Measurements from ENCODE around the gene CFDP1.
A peak's percentile ranks its signal among the peaks of the same experiment; 100 is the strongest.

The CFDP1 gene

DNA sequence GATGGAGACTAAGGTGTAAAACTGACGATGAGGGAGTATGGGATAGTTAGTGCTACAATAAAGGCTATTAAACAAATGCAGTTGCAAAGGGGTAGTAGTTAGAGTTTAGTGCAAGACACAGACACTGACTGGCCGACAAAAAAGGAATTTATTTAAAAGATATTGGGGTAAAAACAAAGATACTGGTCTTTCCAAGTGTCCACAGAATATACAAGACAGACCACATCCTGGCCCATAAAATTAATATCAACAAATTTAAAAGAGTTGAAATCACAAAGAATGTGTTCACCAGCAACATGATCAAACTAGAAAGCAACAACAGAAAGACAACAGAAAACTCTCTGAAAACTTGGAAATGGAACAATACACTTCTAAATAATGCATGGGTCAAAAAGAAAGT lies 54.7 kb downstream of the CFDP1 start:
- H3K18ac ChIP-seq (ENCODE audit: low read length) = no peak overlapping the region
- H2BK5ac ChIP-seq (ENCODE audit: low read length) = no peak overlapping the region
- no CpG with 5 or more reads among the region's 2 CpGs for WGBS (ENCODE audit: extremely low coverage, insufficient coverage, low lambda C conversion rate)
- no peaks in the 10 kb centered on the region for H3K27me3 ChIP-seq (ENCODE audit: insufficient read depth, low read length, poor library complexity)
- no peak overlapping the region for H2BK15ac ChIP-seq (replicated peaks; ENCODE audit: low read depth)
- no peak overlapping the region for H3K4me2 ChIP-seq (ENCODE audit: low read length)
- no peak overlapping the region for H4K8ac ChIP-seq (ENCODE audit: low read depth, low read length)
- no peak overlapping the region for H3K4me3 ChIP-seq (ENCODE audit: low read length)
- no peaks in the 10 kb centered on the region for H3K4me1 ChIP-seq (ENCODE audit: control insufficient read depth, low read depth, low read length)
- H2AK5ac ChIP-seq (ENCODE audit: low read length) = no peak overlapping the region
- no peak overlapping the region for H3K9ac ChIP-seq (ENCODE audit: low read length)
- H3K79me1 ChIP-seq (ENCODE audit: low read length) = no peaks in the 10 kb centered on the region
- no peak overlapping the region for H3K4ac ChIP-seq (ENCODE audit: low read depth, low read length)
- H4K5ac ChIP-seq (ENCODE audit: low read length) = no peak overlapping the region
- no peak overlapping the region for H2BK120ac ChIP-seq (ENCODE audit: low read depth, low read length)
- DNase-seq = no peak
- H3K56ac ChIP-seq (ENCODE audit: low read length) = no peak overlapping the region
- no peaks in the 10 kb centered on the region for H3K36me3 ChIP-seq (ENCODE audit: control insufficient read depth, insufficient read depth, low read length)
- no peak overlapping the region for H3K27ac ChIP-seq (ENCODE audit: low read depth, low read length)
- no peaks in the 10 kb centered on the region for H3K79me2 ChIP-seq (ENCODE audit: control insufficient read depth, insufficient read depth, low read length)
- H3K23ac ChIP-seq (ENCODE audit: low read length) = no peak overlapping the region

DNA sequence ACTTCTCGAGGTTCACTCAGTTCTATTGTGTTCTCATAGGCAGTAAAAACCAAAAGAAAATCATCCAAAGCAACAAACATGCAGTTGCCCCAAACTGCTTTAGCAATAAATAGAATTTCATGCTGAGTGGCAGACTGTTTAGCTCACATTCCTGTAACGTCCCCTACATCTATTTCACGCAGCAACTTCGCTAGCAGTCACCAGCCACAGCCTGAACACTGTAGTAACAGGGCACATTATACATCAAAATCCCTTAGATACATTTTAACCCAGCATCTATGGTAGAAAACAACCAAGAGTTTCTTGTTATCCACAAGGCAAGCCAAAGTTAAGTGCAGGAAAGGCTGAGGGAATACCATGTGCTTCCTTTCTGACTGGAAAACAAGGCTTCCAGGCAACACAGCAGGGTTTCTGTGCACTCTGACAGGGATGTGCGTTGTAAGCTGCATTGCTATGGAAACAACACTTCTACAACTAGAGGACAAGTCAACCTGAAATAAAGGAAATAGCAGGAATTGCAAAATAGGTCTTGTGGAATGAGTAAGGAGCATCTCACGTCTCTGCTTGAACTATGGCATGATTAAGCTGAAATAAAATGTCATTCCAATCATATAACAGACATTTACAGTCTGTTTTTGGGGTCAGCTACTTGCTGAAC lies 55.4 kb downstream of the CFDP1 start:
- Histone ChIP-seq H3K23ac (ENCODE audit: low read length) (no peak overlapping the region), H4K8ac (ENCODE audit: low read depth, low read length) (no peak overlapping the region), H3K79me2 (ENCODE audit: control insufficient read depth, insufficient read depth, low read length) (no peaks in the 10 kb centered on the region), H3K27ac (ENCODE audit: low read depth, low read length) (no peak overlapping the region), H4K5ac (ENCODE audit: low read length) (no peak overlapping the region), H3K27me3 (ENCODE audit: insufficient read depth, low read length, poor library complexity) (no peaks in the 10 kb centered on the region), H3K18ac (ENCODE audit: low read length) (no peak overlapping the region), H3K4me1 (ENCODE audit: control insufficient read depth, low read depth, low read length) (no peaks in the 10 kb centered on the region), H2BK15ac (replicated peaks; ENCODE audit: low read depth) (no peak overlapping the region), H2BK120ac (ENCODE audit: low read depth, low read length) (no peak overlapping the region), H3K9ac (ENCODE audit: low read length) (no peak overlapping the region), H3K4me2 (ENCODE audit: low read length) (no peak overlapping the region), H3K4me3 (ENCODE audit: low read length) (no peak overlapping the region), H3K36me3 (ENCODE audit: control insufficient read depth, insufficient read depth, low read length) (no peaks in the 10 kb centered on the region), H3K56ac (ENCODE audit: low read length) (no peak overlapping the region), H2AK5ac (ENCODE audit: low read length) (no peak overlapping the region), H3K79me1 (ENCODE audit: low read length) (no peaks in the 10 kb centered on the region), H2BK5ac (ENCODE audit: low read length) (no peak overlapping the region), H3K4ac (ENCODE audit: low read depth, low read length) (no peak overlapping the region)
- DNase-seq = peak; percentile 83
- WGBS (ENCODE audit: extremely low coverage, insufficient coverage, low lambda C conversion rate) = no CpG with 5 or more reads among the region's 6 CpGs

DNA sequence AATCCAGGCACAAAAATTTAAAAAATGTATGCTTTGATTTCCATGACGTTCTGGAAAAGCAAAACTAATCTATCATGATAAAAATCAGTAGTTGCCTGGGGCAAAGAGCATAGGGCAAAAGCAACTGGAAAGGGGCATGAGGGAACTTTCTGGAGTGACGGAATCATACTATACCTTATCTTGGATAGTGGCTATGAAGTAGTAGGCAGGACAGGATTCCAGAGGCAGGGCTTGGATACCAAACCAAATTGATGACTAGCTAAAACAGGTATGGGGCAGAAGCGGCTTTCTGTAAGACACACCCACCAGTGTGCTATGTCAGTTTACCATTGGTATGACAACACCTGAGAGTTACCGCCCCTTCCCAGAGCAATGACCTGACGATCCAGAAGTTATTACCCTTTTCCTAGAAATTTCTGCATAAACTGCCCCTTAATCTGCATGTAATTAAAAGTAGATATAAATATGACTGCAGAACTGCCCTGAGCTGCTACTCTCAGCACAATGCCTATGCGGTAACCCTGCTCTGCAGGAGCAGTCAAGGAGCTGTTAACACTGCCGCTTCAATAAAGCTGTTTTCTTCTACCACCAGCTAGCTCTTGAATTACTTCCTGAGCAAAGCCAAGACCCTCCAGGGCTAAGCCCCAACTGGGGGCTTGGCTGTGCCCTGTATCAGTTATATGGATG lies 56.7 kb downstream of the CFDP1 start:
- Histone ChIP-seq H3K9ac (ENCODE audit: low read length) (no peak overlapping the region), H2BK5ac (ENCODE audit: low read length) (no peak overlapping the region), H3K18ac (ENCODE audit: low read length) (no peak overlapping the region), H3K4me2 (ENCODE audit: low read length) (no peak overlapping the region), H3K27me3 (ENCODE audit: insufficient read depth, low read length, poor library complexity) (no peaks in the 10 kb centered on the region), H2BK15ac (replicated peaks; ENCODE audit: low read depth) (no peak overlapping the region), H3K36me3 (ENCODE audit: control insufficient read depth, insufficient read depth, low read length) (no peaks in the 10 kb centered on the region), H4K8ac (ENCODE audit: low read depth, low read length) (no peak overlapping the region), H3K79me2 (ENCODE audit: control insufficient read depth, insufficient read depth, low read length) (no peaks in the 10 kb centered on the region), H3K4me3 (ENCODE audit: low read length) (no peak overlapping the region), H3K27ac (ENCODE audit: low read depth, low read length) (no peak overlapping the region), H3K56ac (ENCODE audit: low read length) (no peak overlapping the region), H3K4ac (ENCODE audit: low read depth, low read length) (no peak overlapping the region), H3K79me1 (ENCODE audit: low read length) (no peaks in the 10 kb centered on the region), H4K5ac (ENCODE audit: low read length) (no peak overlapping the region), H3K23ac (ENCODE audit: low read length) (no peak overlapping the region), H3K4me1 (ENCODE audit: control insufficient read depth, low read depth, low read length) (no peaks in the 10 kb centered on the region), H2AK5ac (ENCODE audit: low read length) (no peak overlapping the region), H2BK120ac (ENCODE audit: low read depth, low read length) (no peak overlapping the region)
- no CpG with 5 or more reads among the region's 7 CpGs for WGBS (ENCODE audit: extremely low coverage, insufficient coverage, low lambda C conversion rate)
- DNase-seq = peak; percentile 88

DNA sequence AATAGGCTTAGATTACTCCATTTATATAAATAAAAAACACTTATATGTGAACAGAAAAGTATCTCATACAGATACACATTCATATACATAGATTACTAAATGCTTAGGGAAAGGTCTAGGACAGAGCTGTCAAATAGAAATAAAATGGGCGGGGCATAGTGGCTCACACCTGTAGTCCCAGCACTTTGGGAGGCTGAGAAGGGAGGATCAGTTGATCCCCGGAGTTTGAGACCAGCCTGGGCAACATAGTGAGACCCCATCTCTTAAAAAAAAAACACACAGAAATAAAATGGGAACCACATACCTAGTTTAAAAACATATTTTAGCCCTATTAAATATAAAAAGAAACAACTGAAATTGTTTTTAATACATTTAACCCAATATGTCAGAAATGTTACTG lies 58.9 kb downstream of the CFDP1 start:
- Histone ChIP-seq H3K4me1 (ENCODE audit: control insufficient read depth, low read depth, low read length) (no peaks in the 10 kb centered on the region), H3K18ac (ENCODE audit: low read length) (no peak overlapping the region), H3K27ac (ENCODE audit: low read depth, low read length) (no peak overlapping the region), H3K36me3 (ENCODE audit: control insufficient read depth, insufficient read depth, low read length) (no peaks in the 10 kb centered on the region), H2AK5ac (ENCODE audit: low read length) (no peak overlapping the region), H3K27me3 (ENCODE audit: insufficient read depth, low read length, poor library complexity) (no peaks in the 10 kb centered on the region), H3K56ac (ENCODE audit: low read length) (no peak overlapping the region), H3K4ac (ENCODE audit: low read depth, low read length) (no peak overlapping the region), H4K5ac (ENCODE audit: low read length) (no peak overlapping the region), H3K4me3 (ENCODE audit: low read length) (no peak overlapping the region), H3K79me2 (ENCODE audit: control insufficient read depth, insufficient read depth, low read length) (no peaks in the 10 kb centered on the region), H3K9ac (ENCODE audit: low read length) (no peak overlapping the region), H2BK15ac (replicated peaks; ENCODE audit: low read depth) (no peak overlapping the region), H2BK5ac (ENCODE audit: low read length) (no peak overlapping the region), H3K79me1 (ENCODE audit: low read length) (no peaks in the 10 kb centered on the region), H3K23ac (ENCODE audit: low read length) (no peak overlapping the region), H4K8ac (ENCODE audit: low read depth, low read length) (no peak overlapping the region), H3K4me2 (ENCODE audit: low read length) (no peak overlapping the region), H2BK120ac (ENCODE audit: low read depth, low read length) (no peak overlapping the region)
- no peak for DNase-seq
- no CpG with 5 or more reads among the region's 2 CpGs for WGBS (ENCODE audit: extremely low coverage, insufficient coverage, low lambda C conversion rate)

DNA sequence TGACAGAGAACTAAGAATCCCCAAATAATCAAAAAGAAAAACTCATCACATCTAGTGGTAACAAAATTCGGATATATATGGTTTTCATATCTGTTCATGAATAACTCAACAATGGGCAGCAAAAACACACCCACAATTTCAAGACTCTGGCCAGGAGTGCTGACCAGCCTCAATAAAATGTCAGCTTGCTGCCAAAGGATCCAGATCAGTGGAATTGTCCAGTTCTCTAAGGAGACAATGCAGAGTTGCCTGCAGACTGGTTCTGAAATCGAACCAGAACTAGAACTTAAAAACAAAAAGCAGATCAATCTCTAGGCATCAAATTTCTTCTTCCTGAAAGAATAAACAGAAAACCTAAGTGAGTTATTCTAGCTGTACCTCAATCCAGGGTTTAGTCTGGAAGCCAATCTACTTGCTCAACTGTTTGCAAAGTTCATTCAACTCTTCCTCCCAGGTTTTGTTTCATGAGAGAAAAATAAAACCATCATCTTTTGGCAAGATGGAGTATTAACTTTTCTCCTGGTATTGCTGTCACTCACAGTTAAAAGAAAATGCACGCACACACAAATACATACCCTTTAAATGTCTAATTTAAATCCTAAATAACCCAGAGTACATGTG lies 61.0 kb downstream of the CFDP1 start:
- Histone ChIP-seq H3K79me1 (ENCODE audit: low read length) (no peaks in the 10 kb centered on the region), H4K5ac (ENCODE audit: low read length) (no peak overlapping the region), H3K9ac (ENCODE audit: low read length) (no peak overlapping the region), H3K27ac (ENCODE audit: low read depth, low read length) (no peak overlapping the region), H2BK5ac (ENCODE audit: low read length) (no peak overlapping the region), H3K4me1 (ENCODE audit: control insufficient read depth, low read depth, low read length) (no peaks in the 10 kb centered on the region), H3K18ac (ENCODE audit: low read length) (no peak overlapping the region), H3K4me3 (ENCODE audit: low read length) (no peak overlapping the region), H2BK15ac (replicated peaks; ENCODE audit: low read depth) (no peak overlapping the region), H3K79me2 (ENCODE audit: control insufficient read depth, insufficient read depth, low read length) (no peaks in the 10 kb centered on the region), H3K4me2 (ENCODE audit: low read length) (no peak overlapping the region), H3K36me3 (ENCODE audit: control insufficient read depth, insufficient read depth, low read length) (no peaks in the 10 kb centered on the region), H3K4ac (ENCODE audit: low read depth, low read length) (no peak overlapping the region), H4K8ac (ENCODE audit: low read depth, low read length) (no peak overlapping the region), H3K27me3 (ENCODE audit: insufficient read depth, low read length, poor library complexity) (no peaks in the 10 kb centered on the region), H3K23ac (ENCODE audit: low read length) (no peak overlapping the region), H2BK120ac (ENCODE audit: low read depth, low read length) (no peak overlapping the region), H3K56ac (ENCODE audit: low read length) (no peak overlapping the region), H2AK5ac (ENCODE audit: low read length) (no peak overlapping the region)
- DNase-seq = no peak
- no CpG with 5 or more reads among the region's 3 CpGs for WGBS (ENCODE audit: extremely low coverage, insufficient coverage, low lambda C conversion rate)
